PFSK-1 (cell line): ENCODE data around the gene LMOD2.

ENCODE experiments used
- FOXP2 ChIP-seq: optimal IDR thresholded peaks from 2 replicates; pipeline ENCODE3; 2011; ENCODE audit warnings: borderline replicate concordance, control low read depth, inconsistent platforms; ENCODE audit not compliant: insufficient read depth; ENCODE audit errors: extremely low read length, extremely low read depth
- POLR2AphosphoS5 ChIP-seq: IDR thresholded peaks from 2 replicates; pipeline ENCODE4 v1.6.1; 2012; ENCODE audit warnings: low read depth, mild to moderate bottlenecking, control low read depth, low read length, moderate library complexity
- SIN3A ChIP-seq: IDR thresholded peaks from 2 replicates; pipeline ENCODE4 v1.6.1; 2012; ENCODE audit warnings: mild to moderate bottlenecking, low read length, moderate library complexity, borderline replicate concordance; ENCODE audit not compliant: insufficient read depth
- TAF1 ChIP-seq: IDR thresholded peaks from 2 replicates; pipeline ENCODE4 v1.6.1; 2012; ENCODE audit warnings: low read length, control low read depth, borderline replicate concordance; ENCODE audit not compliant: insufficient read depth
- TF ChIP-seq, protein P1 (sequence below), 2 experiments: IDR thresholded peaks; 2 replicates each; pipeline versions ENCODE4 v1.6.1 to v1.8.0; 2011 to 2012; ENCODE audit warnings: low read depth in 2 of 2, low read length in 2 of 2, control low read depth in 1 of 2, inconsistent platforms in 1 of 2, mild to moderate bottlenecking in 1 of 2, moderate library complexity in 1 of 2; ENCODE audit not compliant: insufficient read depth in 1 of 2

DNA sequence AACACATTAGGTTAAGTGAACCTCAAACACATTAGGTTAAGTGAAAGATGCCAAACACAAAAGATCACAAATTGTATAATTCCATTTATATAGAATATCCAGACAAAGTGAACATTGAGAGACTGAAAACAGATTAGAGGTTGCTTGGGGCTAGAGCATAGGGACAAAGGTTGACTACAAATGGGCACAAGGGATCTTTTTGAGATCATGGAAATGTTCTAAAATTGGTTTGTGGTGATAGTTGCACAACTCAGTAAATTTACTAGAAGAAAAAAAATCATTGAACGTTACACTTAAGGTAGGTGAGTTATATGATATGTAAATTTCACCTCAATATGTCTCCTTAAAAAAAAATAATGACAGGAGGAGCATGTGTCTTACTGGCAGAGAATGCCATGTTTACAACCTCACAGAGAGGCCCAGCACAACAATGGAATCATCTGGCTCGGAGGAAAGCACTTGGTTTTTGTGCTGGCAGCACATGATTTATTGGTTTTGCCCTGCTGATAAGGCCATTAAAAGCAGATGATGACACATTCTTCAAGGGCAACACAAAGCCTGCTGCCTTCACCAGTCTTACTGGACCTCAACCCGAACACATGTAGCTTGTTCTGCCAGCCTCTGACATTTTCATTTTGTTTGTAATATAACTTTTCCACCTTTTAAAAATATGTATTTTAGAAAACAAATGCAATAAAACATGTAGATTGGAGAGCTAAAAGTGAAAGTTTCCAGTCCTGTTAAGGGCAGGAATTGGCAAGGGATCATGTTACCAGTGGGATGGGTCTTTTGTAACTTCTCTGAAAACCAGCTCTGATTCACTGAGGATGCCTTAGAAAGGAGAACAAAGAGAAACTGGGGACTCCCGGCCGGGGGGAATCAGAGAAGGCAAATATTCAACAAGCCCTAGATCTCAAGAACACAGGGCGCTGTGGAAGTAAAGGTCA is 11.9 kb upstream of the LMOD2 start:
- no peak for TF ChIP-seq POLR2AphosphoS5
- TF ChIP-seq TAF1: no peak
- TF ChIP-seq SIN3A: no peak
- TF ChIP-seq, protein P1, sequence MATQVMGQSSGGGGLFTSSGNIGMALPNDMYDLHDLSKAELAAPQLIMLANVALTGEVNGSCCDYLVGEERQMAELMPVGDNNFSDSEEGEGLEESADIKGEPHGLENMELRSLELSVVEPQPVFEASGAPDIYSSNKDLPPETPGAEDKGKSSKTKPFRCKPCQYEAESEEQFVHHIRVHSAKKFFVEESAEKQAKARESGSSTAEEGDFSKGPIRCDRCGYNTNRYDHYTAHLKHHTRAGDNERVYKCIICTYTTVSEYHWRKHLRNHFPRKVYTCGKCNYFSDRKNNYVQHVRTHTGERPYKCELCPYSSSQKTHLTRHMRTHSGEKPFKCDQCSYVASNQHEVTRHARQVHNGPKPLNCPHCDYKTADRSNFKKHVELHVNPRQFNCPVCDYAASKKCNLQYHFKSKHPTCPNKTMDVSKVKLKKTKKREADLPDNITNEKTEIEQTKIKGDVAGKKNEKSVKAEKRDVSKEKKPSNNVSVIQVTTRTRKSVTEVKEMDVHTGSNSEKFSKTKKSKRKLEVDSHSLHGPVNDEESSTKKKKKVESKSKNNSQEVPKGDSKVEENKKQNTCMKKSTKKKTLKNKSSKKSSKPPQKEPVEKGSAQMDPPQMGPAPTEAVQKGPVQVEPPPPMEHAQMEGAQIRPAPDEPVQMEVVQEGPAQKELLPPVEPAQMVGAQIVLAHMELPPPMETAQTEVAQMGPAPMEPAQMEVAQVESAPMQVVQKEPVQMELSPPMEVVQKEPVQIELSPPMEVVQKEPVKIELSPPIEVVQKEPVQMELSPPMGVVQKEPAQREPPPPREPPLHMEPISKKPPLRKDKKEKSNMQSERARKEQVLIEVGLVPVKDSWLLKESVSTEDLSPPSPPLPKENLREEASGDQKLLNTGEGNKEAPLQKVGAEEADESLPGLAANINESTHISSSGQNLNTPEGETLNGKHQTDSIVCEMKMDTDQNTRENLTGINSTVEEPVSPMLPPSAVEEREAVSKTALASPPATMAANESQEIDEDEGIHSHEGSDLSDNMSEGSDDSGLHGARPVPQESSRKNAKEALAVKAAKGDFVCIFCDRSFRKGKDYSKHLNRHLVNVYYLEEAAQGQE (IDR thresholded peaks at IDR 0.05; ENCODE audit: insufficient read depth in 1 of 2, low read depth in 2 of 2, low read length in 2 of 2): no peak
- no peak for TF ChIP-seq FOXP2
